Measurements from ENCODE around the gene DIPK1B. TPM values are rescaled to one million over a fixed set of nuclear protein-coding genes. Genes with fewer than 3 reads are reported as not detected.

Gene DIPK1B
- total RNA-seq, 2 experiments from 2014 or later, result 0.14 TPM; not detected in 1

DNA sequence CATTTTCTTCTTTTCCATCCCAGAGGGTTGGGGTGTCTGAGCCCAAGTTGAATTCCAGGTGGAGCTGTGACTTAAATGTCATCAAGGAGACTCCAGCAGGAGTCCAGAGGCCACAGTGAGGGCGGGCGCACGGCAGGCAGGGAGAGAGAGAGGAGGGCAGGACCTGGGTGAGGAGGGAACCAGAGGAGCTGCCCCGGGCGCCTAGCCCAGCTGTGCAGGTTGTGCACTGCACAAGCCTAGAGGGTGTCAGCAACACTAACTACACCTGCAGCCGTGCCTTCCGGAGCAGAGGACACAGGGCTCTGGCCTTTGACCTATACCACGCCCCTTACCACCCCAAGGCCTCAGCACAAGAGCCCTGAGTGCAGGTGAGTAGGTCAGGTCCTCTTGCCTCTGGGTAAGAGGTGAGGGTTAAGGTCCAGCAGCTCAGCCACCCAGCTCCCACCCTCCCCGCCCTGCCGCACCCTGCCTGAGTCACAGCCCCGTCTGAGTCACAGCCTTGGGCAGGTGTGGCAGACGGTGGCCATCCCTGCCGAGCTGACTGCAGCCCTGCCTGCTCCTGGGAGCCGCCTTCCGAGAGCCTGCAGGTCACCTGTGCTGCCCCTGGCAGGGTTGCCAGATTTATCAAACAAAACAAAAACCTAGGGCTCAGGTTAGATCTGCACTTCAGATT is 18.7 kb upstream of the DIPK1B start:
- Mint-ChIP-seq H3K27ac (no peak overlapping the region), H3K27me3 (peaks cover 4% of the 10 kb centered on the region), H3K9me3 (no peaks in the 10 kb centered on the region), H3K4me1 (ENCODE audit: low read depth) (peaks cover 5% of the 10 kb centered on the region), H3K4me3 (no peak overlapping the region), H3K36me3 (ENCODE audit: low read depth) (no peaks in the 10 kb centered on the region)
- DNase-seq (peak; percentile 41), ATAC-seq (peak; percentile 50)
- TF ChIP-seq, protein P1, sequence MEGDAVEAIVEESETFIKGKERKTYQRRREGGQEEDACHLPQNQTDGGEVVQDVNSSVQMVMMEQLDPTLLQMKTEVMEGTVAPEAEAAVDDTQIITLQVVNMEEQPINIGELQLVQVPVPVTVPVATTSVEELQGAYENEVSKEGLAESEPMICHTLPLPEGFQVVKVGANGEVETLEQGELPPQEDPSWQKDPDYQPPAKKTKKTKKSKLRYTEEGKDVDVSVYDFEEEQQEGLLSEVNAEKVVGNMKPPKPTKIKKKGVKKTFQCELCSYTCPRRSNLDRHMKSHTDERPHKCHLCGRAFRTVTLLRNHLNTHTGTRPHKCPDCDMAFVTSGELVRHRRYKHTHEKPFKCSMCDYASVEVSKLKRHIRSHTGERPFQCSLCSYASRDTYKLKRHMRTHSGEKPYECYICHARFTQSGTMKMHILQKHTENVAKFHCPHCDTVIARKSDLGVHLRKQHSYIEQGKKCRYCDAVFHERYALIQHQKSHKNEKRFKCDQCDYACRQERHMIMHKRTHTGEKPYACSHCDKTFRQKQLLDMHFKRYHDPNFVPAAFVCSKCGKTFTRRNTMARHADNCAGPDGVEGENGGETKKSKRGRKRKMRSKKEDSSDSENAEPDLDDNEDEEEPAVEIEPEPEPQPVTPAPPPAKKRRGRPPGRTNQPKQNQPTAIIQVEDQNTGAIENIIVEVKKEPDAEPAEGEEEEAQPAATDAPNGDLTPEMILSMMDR (IDR thresholded peaks at IDR 0.05), result no peak
- intact Hi-C loops (cut with micrococcal nuclease), result no loop called here
- ChIA-PET CTCF (interaction anchor here (0.9 to 1.9 kb wide), 4 partner anchors 17 to 209 kb away, joined by 3 to 8 read pairs (median 4); no protein-coding TSS in a partner anchor), POLR2A (interaction anchor here (1.4 kb wide), 1 partner anchor 33 kb away, joined by 4 read pairs; no protein-coding TSS in a partner anchor)

DNA sequence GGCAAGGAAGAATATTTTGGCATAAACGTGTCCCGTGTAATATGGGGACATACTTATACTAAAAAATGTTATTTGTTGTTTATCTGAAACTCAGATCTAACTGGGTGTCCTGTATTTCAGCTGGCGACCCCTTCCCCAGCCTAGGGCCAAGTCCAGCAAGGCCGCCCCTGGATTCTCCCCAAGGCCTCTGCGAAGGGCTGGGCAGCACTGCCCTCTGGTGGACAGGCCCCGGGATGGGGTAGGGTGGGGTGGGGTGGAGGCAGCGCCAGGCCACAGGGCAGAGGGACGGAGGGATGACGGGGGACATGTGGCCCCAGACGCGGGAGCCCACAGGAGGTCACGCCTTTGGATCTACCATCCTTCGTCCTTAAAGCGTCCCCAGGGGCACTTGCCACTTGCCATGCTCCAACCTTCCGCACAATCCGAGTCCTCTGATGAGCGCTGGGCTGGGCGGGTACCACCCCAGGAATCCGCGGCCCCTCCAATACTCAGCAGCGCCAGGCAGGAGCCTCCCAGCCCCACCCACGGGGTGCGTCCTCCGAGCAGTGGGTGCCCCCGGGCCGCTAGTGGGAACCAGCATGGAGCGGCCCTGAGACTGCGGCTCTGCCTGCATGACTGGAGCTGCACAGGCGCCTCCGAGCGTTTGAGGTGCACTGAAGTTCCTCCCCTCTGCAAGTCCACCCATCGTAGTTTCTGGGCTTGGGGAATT is 18.1 kb upstream of the DIPK1B start:
- TF ChIP-seq, protein P1 (IDR thresholded peaks at IDR 0.05), result peak; percentile 57
- no peaks in the 10 kb centered on the region for H3K9me3 Mint-ChIP-seq
- ATAC-seq (peak; percentile 75), DNase-seq (peak; percentile 54)
- ChIA-PET POLR2A (interaction anchor here (1.4 kb wide), 1 partner anchor 33 kb away, joined by 4 read pairs; no protein-coding TSS in a partner anchor), CTCF (interaction anchor here (0.9 to 1.9 kb wide), 4 partner anchors 18 to 210 kb away, joined by 3 to 8 read pairs (median 4); no protein-coding TSS in a partner anchor)
- intact Hi-C loops (cut with micrococcal nuclease), result no loop called here
- no peaks in the 10 kb centered on the region for H3K36me3 Mint-ChIP-seq (ENCODE audit: low read depth)
- H3K27me3 Mint-ChIP-seq, result peaks cover 9% of the 10 kb centered on the region
- no peak overlapping the region for H3K4me3 Mint-ChIP-seq
- peaks cover 5% of the 10 kb centered on the region for H3K4me1 Mint-ChIP-seq (ENCODE audit: low read depth)
- no peak overlapping the region for H3K27ac Mint-ChIP-seq

DNA sequence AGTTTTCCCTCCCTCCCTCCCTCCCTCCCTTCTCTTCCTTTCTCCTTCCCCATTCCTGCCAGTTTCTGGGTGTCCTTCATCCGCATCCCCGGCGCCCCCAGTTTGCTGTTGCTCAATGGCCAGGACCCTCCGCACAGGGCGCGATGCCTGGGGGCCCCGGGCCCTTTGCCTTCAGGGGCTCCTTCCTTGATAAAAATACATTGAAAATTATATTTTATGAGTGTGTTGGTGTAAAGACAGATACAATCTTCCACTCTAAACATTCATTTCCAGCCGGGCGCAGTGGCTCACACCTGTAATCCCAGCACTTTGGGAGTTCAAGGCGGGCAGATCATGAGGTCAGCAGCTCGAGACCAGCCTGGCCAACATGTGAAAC is 17.5 kb upstream of the DIPK1B start:
- CTCF ChIA-PET, result interaction anchor here (1.9 kb wide), 1 partner anchor 211 kb away, joined by 8 read pairs; no protein-coding TSS in a partner anchor
- intact Hi-C loops (cut with micrococcal nuclease), result no loop called here
- no peak overlapping the region for H3K4me3 Mint-ChIP-seq

DNA sequence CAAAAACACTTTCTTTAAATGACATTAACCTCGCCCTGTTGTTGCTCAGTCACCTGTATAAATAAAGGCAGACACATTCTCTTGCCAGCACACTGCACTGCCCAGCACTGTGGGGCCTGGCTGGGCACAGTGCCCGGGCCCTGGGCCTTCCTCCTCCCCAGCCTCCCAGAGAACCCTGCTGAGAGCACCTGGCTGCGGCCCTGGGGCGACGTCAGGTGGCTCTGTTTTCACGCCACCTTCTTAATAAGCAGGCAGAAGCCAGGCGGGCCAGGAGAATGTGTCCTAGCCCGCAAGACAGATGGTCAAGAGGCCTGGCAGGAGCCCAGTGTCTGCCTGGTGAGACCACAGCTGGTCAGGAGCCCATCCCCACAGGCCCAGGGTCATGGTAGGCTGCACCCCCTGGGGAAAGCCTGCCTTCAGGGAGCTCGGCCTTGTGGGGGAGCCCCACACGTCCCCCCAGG is 16.9 kb upstream of the DIPK1B start:
- peaks cover 11% of the 10 kb centered on the region for H3K27me3 Mint-ChIP-seq
- peaks cover 9% of the 10 kb centered on the region for H3K4me1 Mint-ChIP-seq (ENCODE audit: low read depth)
- no peak overlapping the region for H3K4me3 Mint-ChIP-seq
- H3K27ac Mint-ChIP-seq, result no peak overlapping the region
- H3K9me3 Mint-ChIP-seq, result no peaks in the 10 kb centered on the region
- no peaks in the 10 kb centered on the region for H3K36me3 Mint-ChIP-seq (ENCODE audit: low read depth)
- ChIA-PET POLR2A (interaction anchor here (1.0 kb wide), 1 partner anchor 33 kb away, joined by 4 read pairs; no protein-coding TSS in a partner anchor), CTCF (interaction anchor here (0.8 to 1.9 kb wide), 4 partner anchors 11 to 211 kb away, joined by 3 to 8 read pairs (median 3); no protein-coding TSS in a partner anchor)
- DNase-seq, result no peak
- intact Hi-C loops (cut with micrococcal nuclease), result no loop called here
- TF ChIP-seq, protein P1 (IDR thresholded peaks at IDR 0.05), result no peak
- ATAC-seq, result no peak

More for the DNA sequence above, 17.5 kb upstream of the DIPK1B start:
- no peaks in the 10 kb centered on the region for H3K9me3 Mint-ChIP-seq
- ATAC-seq (no peak), DNase-seq (no peak)
- H3K4me1 Mint-ChIP-seq (ENCODE audit: low read depth), result peaks cover 5% of the 10 kb centered on the region
- POLR2A ChIA-PET, result no interaction called here
- no peak overlapping the region for H3K27ac Mint-ChIP-seq
- TF ChIP-seq, protein P1 (IDR thresholded peaks at IDR 0.05), result no peak
- peaks cover 9% of the 10 kb centered on the region for H3K27me3 Mint-ChIP-seq
- no peaks in the 10 kb centered on the region for H3K36me3 Mint-ChIP-seq (ENCODE audit: low read depth)

Data from activated CD8-positive, alpha-beta T cell treated with anti-CD3 and anti-CD28 coated beads for 36 hours (primary cell).